A172 (cell line): ENCODE results near the gene EFNB1. TPM values are rescaled to one million over a fixed set of nuclear protein-coding genes. Genes with fewer than 3 reads are reported as not detected.
A peak's percentile ranks its signal among the peaks of the same experiment; 100 is the strongest.
"Not testable (repeated sequence)": the region's sequence is repeated elsewhere in the genome, so short reads cannot be mapped to it uniquely, and the experiment has no call there.

Source experiments
- DNase-seq: peaks from one replicate; pipeline ENCODE4 v3.0.0-alpha.2; 2015; ENCODE audit warnings: low spot score
- total RNA-seq: library from RNA; depleted of rRNA; stranded (reverse); fragments of >200 nt; shearing (Covaris generic); gene quantifications from 2 replicates; pipeline ENCODE4 v1.2.3, GENCODE V29; 2014; rRNA removed

Gene EFNB1
- total RNA-seq, result 6.7 and 8.3 TPM in 2 replicates

GRCh38 chrX:68828740-68829581 lies at the start of gene EFNB1:
TSS of gene EFNB1 (plus strand) at chrX:68829021. CDS start at chrX:68829777, 756 bp downstream.
- peak; percentile 88 for DNase-seq

- DNase-seq, result not testable (repeated sequence)
Observed at GRCh38 chrX:68781295-68781694, 47.5 kb upstream of the EFNB1 start.

GRCh38 chrX:68784816-68785215 lies 44.0 kb upstream of the EFNB1 start:
- no peak for DNase-seq

DNA sequence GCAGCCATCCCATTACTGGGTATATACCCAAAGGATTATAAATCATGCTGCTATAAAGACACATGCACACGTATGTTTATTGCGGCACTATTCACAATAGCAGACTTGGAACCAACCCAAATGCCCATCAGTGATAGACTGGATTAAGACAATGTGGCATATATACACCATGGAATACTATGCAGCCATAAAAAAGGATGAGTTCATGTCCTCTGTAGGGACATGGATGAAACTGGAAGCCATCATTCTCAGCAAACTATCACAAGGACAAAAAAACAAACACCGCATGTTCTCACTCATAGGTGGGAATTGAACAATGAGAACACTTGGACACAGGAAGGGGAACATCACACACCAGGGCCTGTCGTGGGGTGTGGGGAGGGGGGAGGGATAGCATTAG lies 42.2 kb upstream of the EFNB1 start:
- DNase-seq, result not testable (repeated sequence)

GRCh38 chrX:68789966-68790365 lies 38.9 kb upstream of the EFNB1 start:
- no peak for DNase-seq

DNA sequence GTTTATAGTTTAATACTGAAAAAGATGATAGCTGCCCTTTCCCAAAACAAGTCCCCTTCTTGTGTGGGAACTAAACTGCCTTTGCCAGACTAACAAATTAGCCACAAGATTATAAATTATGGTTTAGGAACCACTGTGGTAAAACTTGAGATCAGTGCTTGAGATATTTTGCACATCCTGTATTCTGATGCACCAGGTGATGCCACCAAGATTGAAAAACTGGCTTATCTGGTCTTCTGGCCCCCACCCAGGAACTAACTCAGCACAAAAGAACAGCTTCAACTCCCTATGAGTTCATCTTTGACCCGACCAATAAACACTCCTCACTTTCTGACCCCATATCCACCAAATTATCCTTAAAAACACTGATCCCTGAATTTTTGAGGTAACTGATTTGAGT lies 36.7 kb upstream of the EFNB1 start:
- no peak for DNase-seq

DNA sequence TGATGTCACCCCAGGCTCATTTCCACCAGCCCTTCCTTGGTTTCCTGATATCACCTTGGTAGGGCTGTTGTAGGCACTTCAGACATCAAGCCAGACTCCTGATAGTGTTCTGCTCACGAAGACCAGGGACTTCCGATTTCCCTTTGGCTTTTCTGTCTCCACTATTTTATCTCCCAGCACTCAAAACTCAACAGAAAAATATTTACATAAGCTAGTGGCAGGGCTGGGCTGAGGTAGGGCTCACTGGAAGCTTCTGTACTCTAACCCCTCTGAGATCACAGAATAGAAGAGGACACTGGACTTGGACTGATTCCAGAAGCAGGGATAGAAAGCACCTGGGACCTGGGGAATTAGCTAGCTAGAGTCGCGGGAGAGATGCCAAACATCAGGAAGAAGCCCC lies 34.4 kb upstream of the EFNB1 start:
- DNase-seq, result no peak

DNA sequence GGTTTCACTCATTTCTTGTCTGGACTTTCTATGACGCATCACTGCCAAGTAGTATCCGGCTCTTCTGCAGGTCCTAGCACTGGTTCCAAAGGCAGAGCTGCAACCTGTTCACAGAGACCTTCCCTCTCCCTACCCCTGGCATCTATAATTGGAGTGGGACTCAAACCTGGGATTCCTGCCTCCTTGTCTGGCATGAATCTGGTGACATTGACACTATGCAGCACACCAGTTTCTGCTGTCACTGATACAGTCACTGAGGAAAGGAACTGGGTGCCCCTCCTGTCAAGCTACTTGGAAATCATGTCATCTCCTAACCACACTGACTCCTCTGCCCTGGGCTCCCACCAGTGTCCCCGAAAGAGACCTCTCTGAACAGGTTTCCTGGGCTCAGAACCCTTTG lies 33.1 kb upstream of the EFNB1 start:
- no peak for DNase-seq

DNA sequence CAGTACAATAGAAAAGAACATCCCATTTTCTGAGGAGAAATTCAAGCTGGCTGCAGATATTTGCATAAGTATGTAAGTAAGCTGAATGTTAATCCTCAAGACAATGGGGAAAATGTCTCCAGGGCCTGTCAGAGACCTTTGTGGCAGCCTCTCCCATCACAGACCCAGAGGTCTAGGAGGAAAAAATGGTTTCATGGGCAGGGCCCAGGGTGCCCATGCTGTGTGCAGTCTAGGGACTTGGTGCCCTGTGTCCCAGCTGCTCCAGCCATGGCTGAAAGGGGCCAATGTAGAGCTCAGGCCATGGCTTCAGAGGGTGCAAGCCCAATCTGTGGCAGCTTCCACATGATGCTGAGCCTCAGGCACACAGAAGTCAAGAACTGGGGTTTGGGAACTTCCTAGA lies 30.4 kb upstream of the EFNB1 start:
- not testable (repeated sequence) for DNase-seq

DNA sequence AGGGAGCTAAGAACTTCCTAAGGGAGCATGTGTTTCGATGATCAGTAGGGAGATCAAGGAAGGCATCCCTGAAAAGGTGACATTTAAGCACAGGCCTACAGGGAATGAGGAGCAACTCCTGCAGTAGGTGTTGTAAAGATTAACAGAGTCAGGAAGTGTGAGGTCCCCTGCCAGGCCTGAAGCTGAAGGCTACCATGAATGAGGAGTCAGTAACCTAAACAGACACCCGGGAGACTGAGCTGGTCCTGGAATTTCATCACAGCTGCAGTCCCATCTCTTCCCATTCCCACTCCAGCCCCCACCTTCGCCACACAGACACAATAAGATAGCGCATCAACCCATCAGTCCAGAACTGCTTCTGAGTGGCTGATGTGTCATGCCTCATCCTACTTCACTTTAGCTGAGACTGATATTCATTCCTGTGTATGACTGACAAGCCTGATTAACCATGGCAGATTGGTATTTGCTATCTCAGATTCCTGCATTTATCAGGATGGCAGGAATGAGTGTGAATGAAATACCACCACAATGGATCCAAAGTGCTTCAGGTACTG lies 27.0 kb upstream of the EFNB1 start:
- DNase-seq, result no peak

DNA sequence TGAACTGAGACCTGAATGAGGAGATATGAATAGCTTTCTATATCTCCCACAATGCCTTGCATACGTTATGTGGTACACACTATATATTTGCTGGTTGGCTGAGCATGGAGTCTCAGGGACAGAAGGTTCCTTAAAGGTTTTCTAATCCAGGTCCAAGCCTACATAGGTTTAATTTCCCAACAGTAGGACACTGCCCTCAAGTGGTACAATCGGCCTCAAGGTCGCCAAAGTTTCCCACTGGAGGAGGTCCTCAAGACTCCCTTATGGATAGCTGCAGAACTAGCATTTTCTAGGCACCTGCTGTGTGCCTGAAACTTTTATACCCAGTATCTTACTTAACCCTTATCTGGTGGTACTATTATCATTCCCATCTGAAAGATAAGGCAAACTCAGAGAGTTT lies 21.0 kb upstream of the EFNB1 start:
- no peak for DNase-seq

DNA sequence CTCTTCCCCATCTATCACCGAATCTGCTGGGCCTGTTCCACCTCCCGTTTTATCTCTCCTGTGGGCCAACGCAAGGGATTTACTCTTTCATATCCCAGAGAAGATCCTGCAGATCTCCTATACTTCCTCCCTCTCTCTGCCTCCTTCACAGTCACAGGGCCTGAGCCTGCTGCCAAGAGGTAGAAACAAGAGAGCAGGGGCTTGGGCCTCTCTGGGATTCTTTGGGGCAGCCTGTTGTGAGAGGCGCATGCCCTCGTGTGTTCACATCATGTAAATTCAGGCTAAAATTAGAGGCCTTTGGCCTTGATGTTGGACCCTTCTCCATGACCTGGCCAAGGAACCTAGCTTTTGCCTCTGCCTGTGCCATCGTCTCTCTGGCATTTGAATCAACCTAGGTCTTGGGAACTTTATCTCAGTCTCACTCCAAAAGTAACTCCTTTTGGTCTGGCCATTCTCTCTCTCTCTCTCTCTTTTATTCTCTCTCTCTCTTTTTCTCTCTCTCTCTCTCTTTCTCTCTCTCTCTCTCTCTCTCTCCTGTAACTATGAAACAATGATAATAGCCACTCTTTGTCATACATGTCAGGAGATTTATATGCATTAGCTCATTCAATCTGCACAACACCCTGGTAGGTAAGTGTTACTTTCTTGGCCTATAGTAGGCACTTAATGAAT lies 20.0 kb upstream of the EFNB1 start:
- no peak for DNase-seq

DNA sequence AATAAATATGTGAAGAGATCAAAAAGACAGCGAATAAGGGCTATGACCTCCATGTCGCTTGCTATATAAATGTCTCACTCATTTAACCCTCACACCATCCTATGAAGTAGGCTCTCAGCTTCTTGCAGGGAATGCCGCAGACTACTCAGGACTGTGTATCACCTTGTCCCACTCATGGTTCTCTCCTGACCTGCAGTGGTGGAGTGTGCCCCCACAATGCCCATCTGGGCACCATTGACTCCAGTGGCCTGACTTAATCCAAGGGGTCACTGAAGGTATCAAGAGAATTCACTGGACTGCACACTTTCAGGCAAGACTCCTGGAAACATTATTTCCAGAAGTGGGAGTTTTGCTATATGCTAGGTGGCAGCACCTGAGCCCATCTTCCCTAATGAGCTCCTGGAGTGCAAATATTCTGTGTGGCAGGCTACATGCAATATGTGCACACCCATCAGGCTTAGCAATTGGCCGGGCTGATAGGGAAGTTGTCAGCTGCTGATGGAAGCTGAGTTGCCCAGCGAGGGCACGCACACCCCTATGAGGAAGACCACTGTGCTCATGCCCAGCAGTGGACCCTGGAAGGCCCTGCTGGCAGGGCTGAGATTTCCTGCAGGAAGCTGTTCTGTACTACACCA lies 8.2 kb upstream of the EFNB1 start:
- DNase-seq, result no peak

DNA sequence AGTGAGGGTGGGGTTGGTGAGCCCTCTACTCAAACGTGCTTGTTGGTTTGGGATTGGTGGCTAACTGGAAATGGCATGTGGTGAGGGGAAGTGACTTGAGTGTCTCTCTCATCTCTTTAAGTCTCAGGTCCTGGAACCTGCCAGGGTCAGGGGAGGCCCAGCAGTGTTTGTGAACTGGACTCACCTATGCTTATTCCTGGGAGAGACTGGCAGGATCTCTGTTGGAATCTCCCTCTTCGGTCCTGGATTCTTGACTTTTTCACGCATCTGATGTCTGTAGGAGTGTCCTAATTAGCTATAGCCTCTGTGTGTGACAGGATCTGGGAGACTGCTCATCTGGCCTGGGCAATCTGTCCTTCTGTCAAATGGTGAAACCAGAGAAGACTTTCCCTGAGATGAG lies 7.2 kb upstream of the EFNB1 start:
- no peak for DNase-seq

DNA sequence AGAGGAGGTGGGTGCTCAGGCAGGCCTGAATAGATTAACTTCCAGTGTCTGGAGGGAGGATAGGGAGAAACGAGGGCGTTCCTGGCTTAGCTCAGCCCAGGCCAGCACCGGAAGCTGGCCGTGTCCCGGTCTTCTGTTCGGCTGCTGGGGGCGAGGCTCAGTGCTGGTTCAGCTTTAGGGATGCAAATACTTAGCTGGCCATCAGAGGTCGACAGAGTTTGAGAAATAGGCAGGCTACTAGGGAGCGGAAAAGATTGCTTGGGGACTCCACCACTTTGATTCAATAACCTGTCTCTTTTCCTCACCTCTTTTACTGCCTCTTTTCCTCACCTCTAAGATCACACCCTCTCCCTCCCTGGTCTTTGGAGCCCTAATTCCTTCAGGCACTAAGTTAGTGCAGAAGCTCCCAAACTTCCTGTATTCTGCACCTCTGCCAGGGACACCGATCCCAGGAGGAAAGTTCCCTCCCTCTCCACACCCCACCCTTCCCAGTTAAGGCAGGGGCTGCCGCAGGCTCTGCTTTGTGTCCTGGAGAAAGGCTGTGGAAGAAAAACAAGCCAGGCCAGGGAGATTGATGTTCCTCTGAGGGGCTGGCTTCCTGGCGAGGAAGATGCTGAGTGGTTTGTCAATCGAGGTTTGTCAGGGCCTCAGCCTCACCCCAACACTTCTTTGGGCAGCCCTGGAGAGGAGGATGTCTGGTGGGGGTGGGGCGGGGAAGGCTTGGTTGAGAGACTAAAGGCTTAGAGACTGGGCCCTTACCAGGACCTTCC lies 6.0 kb upstream of the EFNB1 start:
- peak; percentile 42 for DNase-seq

GRCh38 chrX:68823413-68824151 lies 5.2 kb upstream of the EFNB1 start:
- no peak for DNase-seq

DNA sequence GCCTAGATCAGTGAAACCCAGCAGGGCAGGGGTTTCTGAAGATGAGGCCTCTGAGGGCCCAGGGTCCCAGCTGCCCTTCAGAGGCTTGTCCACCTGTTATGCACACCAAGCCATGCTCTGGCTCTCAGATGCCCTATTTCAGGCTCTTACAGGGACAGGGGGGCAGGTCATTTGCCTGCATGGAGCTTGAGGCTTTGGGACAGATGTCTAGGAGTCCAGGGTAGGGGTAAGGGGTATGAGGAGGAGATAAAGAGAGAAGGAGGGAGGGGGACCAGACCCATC lies 4.7 kb upstream of the EFNB1 start:
- no peak for DNase-seq

DNA sequence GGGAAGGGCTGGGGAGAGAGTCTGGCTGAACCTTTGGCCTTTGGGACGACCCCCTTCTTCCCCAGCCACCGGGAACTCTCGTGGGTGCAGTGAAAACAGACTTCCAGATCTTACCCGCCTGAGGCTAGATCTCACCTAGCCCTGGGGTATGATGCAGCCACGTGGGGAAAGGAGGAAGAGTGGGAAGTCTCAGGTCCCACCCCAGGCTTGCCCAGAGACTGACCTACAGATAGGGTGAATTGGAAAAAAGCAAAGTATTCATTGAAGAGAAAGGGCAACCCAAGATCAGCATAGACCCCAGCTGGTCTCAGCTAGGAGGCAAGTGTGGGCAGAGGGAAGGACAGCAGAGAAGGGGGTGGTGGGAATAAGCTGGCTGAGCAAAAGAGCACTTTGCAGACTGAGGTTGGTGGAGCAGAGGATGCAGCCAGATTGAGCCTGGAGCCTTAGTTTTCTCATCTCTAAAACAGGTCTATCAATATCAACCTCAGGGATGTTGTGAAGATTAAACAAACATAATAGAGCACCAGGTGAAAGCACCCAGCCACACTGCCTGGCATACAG lies 4.2 kb upstream of the EFNB1 start:
- no peak for DNase-seq

DNA sequence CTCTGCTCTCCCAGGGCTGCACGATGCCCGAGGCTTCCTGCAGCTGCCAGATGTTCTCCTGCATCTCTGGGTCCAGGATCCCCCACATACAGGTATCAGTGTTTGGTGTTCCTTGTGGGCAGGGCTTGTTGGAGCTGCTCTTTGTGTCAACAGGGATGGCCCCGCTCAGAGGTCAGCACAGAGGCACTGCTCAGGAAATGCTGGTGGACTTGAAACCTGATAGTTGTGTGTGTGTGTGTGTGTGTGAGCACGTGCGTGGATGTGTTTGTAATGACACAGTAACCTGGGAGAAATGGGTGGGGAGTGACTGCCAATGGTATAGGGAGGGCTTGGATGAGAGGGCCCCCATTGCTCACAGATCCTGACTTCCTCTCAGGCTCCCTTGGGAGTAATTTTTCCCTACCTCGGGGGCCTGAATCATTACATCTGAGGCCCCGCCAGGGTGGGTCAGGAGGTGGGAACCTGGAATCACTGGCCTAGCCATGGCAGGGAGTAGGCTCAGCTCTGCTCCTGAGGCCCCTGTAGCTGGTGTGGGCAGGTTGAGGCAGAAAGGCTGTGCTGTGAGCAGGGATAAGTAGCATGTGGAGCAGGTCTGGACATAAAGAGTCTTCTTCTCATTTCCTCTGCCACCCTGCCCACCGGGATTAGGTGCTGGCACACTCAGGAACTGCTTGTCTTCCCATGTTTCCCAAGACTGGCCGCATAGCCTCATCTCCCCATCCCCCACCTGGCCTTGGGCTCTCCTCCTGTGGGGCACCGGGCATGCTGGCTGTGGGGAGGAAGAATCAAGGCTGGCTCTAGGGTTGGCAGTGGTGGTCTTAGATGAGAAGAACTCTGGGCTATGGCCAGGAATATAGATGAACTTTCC lies 2.5 kb upstream of the EFNB1 start:
- DNase-seq, result no peak

GRCh38 chrX:68827256-68827655 lies 1.6 kb upstream of the EFNB1 start:
- no peak for DNase-seq
